Adrenal gland (tissue), 5 donors: ENCODE measurements around the gene PRC1.

Source experiments
- POLR2A ChIP-seq, 2 donors: fragments of 450-650 bp; IDR thresholded peaks; one replicate each; pipeline ENCODE4 v1.6.1; 2017; ENCODE audit warnings: antibody characterized with exemption in 2 of 2, mild to moderate bottlenecking in 2 of 2, moderate library complexity in 1 of 2
- TF ChIP-seq, protein P1 (sequence below), 6 experiments: fragments of 450-650 bp in 4 of 6; fragments of 200-600 bp in 2 of 6; sonication (generic) in 1 of 6; IDR thresholded peaks; 1 replicate in 5 of 6; 2 replicates in 1 of 6; pipeline versions ENCODE4 v1.5.1 to v1.8.0; 2016 to 2021; ENCODE audit warnings: antibody characterized with exemption in 6 of 6, mild to moderate bottlenecking in 2 of 6, moderate library complexity in 1 of 6
- donor health status: DM: no; HTN: no; CAD: no.

DNA sequence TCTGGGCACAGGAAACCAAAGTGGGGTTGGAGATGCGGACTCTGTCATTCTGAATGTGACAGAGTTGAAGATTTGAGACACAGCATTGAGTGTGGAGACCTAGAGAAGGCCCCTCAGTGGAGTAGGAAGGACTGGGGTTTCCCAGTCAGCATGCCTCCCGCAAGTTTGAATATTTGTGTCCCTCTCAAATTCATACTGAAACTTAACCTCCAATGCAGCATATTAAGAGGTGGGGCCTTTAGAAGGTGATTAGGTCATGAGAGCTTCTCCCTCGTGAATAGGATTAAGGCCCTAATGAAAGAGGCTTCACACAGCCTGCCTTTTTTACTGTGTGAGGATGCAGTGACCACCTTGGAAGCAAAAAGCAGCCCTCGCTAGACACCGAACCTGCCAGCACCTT, 70.0 kb downstream of the PRC1 start:
- TF ChIP-seq, protein P1, sequence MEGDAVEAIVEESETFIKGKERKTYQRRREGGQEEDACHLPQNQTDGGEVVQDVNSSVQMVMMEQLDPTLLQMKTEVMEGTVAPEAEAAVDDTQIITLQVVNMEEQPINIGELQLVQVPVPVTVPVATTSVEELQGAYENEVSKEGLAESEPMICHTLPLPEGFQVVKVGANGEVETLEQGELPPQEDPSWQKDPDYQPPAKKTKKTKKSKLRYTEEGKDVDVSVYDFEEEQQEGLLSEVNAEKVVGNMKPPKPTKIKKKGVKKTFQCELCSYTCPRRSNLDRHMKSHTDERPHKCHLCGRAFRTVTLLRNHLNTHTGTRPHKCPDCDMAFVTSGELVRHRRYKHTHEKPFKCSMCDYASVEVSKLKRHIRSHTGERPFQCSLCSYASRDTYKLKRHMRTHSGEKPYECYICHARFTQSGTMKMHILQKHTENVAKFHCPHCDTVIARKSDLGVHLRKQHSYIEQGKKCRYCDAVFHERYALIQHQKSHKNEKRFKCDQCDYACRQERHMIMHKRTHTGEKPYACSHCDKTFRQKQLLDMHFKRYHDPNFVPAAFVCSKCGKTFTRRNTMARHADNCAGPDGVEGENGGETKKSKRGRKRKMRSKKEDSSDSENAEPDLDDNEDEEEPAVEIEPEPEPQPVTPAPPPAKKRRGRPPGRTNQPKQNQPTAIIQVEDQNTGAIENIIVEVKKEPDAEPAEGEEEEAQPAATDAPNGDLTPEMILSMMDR (IDR thresholded peaks at IDR 0.05): no peak
- no peak for TF ChIP-seq POLR2A (IDR thresholded peaks at IDR 0.05)
